CD4-positive, alpha-beta T cell treated with Interleukin-1 beta for 1 hour (primary cell): Measurements from ENCODE around the gene HPSE2.
"Not testable (repeated sequence)": the region's sequence is repeated elsewhere in the genome, so short reads cannot be mapped to it uniquely, and the experiment has no call there.

Experiments used
- DNase-seq, 2 donors: peaks; one replicate each; pipeline ENCODE4 v3.0.0-alpha.2; 2020 to 2022

Gene HPSE2

GRCh38 chr10:98609265-98609664 is 626.4 kb downstream of the HPSE2 start:
- DNase-seq = no peak

GRCh38 chr10:98608411-98608810 is 627.2 kb downstream of the HPSE2 start:
- no peak for DNase-seq

GRCh38 chr10:98602224-98602623 is 633.4 kb downstream of the HPSE2 start:
- no peak for DNase-seq

GRCh38 chr10:98599032-98599610 is 636.5 kb downstream of the HPSE2 start:
- no peak for DNase-seq

- DNase-seq = no peak
These were observed 639.2 kb downstream of the HPSE2 start for GRCh38 chr10:98596404-98596803.

- no peak for DNase-seq
These were observed 646.0 kb downstream of the HPSE2 start for GRCh38 chr10:98589691-98590090.

- no peak for DNase-seq
These were observed 646.6 kb downstream of the HPSE2 start for GRCh38 chr10:98589007-98589406.

- DNase-seq = no peak
These were observed 648.4 kb downstream of the HPSE2 start for GRCh38 chr10:98587156-98587837.

- no peak for DNase-seq
These were observed 649.6 kb downstream of the HPSE2 start for GRCh38 chr10:98586096-98586495.

- DNase-seq = no peak
These were observed 653.3 kb downstream of the HPSE2 start for GRCh38 chr10:98582363-98582762.

GRCh38 chr10:98577578-98577977 is 658.1 kb downstream of the HPSE2 start:
- no peak for DNase-seq

- DNase-seq = no peak
These were observed 658.5 kb downstream of the HPSE2 start for GRCh38 chr10:98577168-98577567.

- no peak for DNase-seq
These were observed 659.6 kb downstream of the HPSE2 start for GRCh38 chr10:98576096-98576495.

- no peak for DNase-seq
These were observed 663.1 kb downstream of the HPSE2 start for GRCh38 chr10:98572594-98572993.

GRCh38 chr10:98570834-98571233 is 664.8 kb downstream of the HPSE2 start:
- DNase-seq = no peak

GRCh38 chr10:98569853-98570252 is 665.8 kb downstream of the HPSE2 start:
- DNase-seq = no peak

GRCh38 chr10:98568551-98568950 is 667.1 kb downstream of the HPSE2 start:
- DNase-seq = no peak

GRCh38 chr10:98567391-98568133 is 668.1 kb downstream of the HPSE2 start:
- DNase-seq = no peak

- no peak for DNase-seq
These were observed 671.8 kb downstream of the HPSE2 start for GRCh38 chr10:98563811-98564210.

- DNase-seq = no peak
These were observed 675.1 kb downstream of the HPSE2 start for GRCh38 chr10:98560565-98560964.

- DNase-seq = no peak
These were observed 679.6 kb downstream of the HPSE2 start for GRCh38 chr10:98556061-98556460.

GRCh38 chr10:98555021-98555619 is 680.5 kb downstream of the HPSE2 start:
- DNase-seq = no peak

- DNase-seq = not testable (repeated sequence)
These were observed 694.1 kb downstream of the HPSE2 start for GRCh38 chr10:98541561-98541960.

- no peak for DNase-seq
These were observed 696.1 kb downstream of the HPSE2 start for GRCh38 chr10:98539578-98539977.
